ENCODE measurements around the gene NR3C1.

The NR3C1 gene

GRCh38 chr5:143235423-143235822 lies 168.1 kb downstream of the NR3C1 start:
- Mint-ChIP-seq H3K27me3 (ENCODE audit: low read depth) (no peaks in the 10 kb centered on the region), H3K4me1 (ENCODE audit: low read depth) (peaks cover 11% of the 10 kb centered on the region), H3K4me3 (no peak overlapping the region), H3K36me3 (ENCODE audit: low read depth) (peaks cover 5% of the 10 kb centered on the region), H3K27ac (no peak overlapping the region), H3K9me3 (peaks cover 9% of the 10 kb centered on the region)

GRCh38 chr5:143234162-143234842 lies 169.2 kb downstream of the NR3C1 start:
- H3K4me3 Mint-ChIP-seq: no peak overlapping the region
- H3K4me1 Mint-ChIP-seq (ENCODE audit: low read depth): peaks cover 22% of the 10 kb centered on the region
- no peak overlapping the region for H3K27ac Mint-ChIP-seq
- H3K27me3 Mint-ChIP-seq (ENCODE audit: low read depth): no peaks in the 10 kb centered on the region
- H3K36me3 Mint-ChIP-seq (ENCODE audit: low read depth): peaks cover 5% of the 10 kb centered on the region
- H3K9me3 Mint-ChIP-seq: peaks cover 9% of the 10 kb centered on the region

GRCh38 chr5:143233031-143233430 lies 170.5 kb downstream of the NR3C1 start:
- Mint-ChIP-seq H3K36me3 (ENCODE audit: low read depth) (peaks cover 5% of the 10 kb centered on the region), H3K4me3 (no peak overlapping the region), H3K27me3 (ENCODE audit: low read depth) (no peaks in the 10 kb centered on the region), H3K9me3 (peaks cover 9% of the 10 kb centered on the region), H3K27ac (no peak overlapping the region), H3K4me1 (ENCODE audit: low read depth) (peaks cover 31% of the 10 kb centered on the region)

GRCh38 chr5:143231973-143232812 lies 171.3 kb downstream of the NR3C1 start:
- H3K36me3 Mint-ChIP-seq (ENCODE audit: low read depth): peaks cover 10% of the 10 kb centered on the region
- peaks cover 3% of the 10 kb centered on the region for H3K9me3 Mint-ChIP-seq
- no peak overlapping the region for H3K4me3 Mint-ChIP-seq
- H3K4me1 Mint-ChIP-seq (ENCODE audit: low read depth): peaks cover 35% of the 10 kb centered on the region
- H3K27me3 Mint-ChIP-seq (ENCODE audit: low read depth): no peaks in the 10 kb centered on the region
- H3K27ac Mint-ChIP-seq: no peak overlapping the region

GRCh38 chr5:143231416-143231815 lies 172.1 kb downstream of the NR3C1 start:
- Mint-ChIP-seq H3K4me3 (no peak overlapping the region), H3K36me3 (ENCODE audit: low read depth) (peaks cover 7% of the 10 kb centered on the region), H3K4me1 (ENCODE audit: low read depth) (peaks cover 35% of the 10 kb centered on the region)

GRCh38 chr5:143230676-143230996 lies 172.8 kb downstream of the NR3C1 start:
- H3K36me3 Mint-ChIP-seq (ENCODE audit: low read depth): peaks cover 10% of the 10 kb centered on the region
- H3K4me1 Mint-ChIP-seq (ENCODE audit: low read depth): peaks cover 35% of the 10 kb centered on the region
- no peak overlapping the region for H3K4me3 Mint-ChIP-seq
- H3K27me3 Mint-ChIP-seq (ENCODE audit: low read depth): no peaks in the 10 kb centered on the region
- peak overlapping the region; percentile 66 for H3K27ac Mint-ChIP-seq
- peaks cover 3% of the 10 kb centered on the region for H3K9me3 Mint-ChIP-seq

More at GRCh38 chr5:143231416-143231815, 172.1 kb downstream of the NR3C1 start:
- H3K27ac Mint-ChIP-seq: no peak overlapping the region
- H3K27me3 Mint-ChIP-seq (ENCODE audit: low read depth): no peaks in the 10 kb centered on the region
- H3K9me3 Mint-ChIP-seq: peaks cover 3% of the 10 kb centered on the region

- Mint-ChIP-seq H3K27ac (peak overlapping the region; percentile 84), H3K27me3 (ENCODE audit: low read depth) (no peaks in the 10 kb centered on the region), H3K4me1 (ENCODE audit: low read depth) (peaks cover 35% of the 10 kb centered on the region), H3K9me3 (peaks cover 3% of the 10 kb centered on the region), H3K36me3 (ENCODE audit: low read depth) (peaks cover 13% of the 10 kb centered on the region), H3K4me3 (peak overlapping the region; percentile 29)
Measured at GRCh38 chr5:143229896-143230675, 173.4 kb downstream of the NR3C1 start.

GRCh38 chr5:143229426-143229895 lies 174.0 kb downstream of the NR3C1 start:
- Mint-ChIP-seq H3K4me1 (ENCODE audit: low read depth) (peaks cover 35% of the 10 kb centered on the region), H3K4me3 (peak overlapping the region; percentile 29), H3K9me3 (peaks cover 3% of the 10 kb centered on the region), H3K27ac (peak overlapping the region; percentile 84), H3K27me3 (ENCODE audit: low read depth) (no peaks in the 10 kb centered on the region), H3K36me3 (ENCODE audit: low read depth) (peaks cover 16% of the 10 kb centered on the region)

GRCh38 chr5:143228597-143229293 lies 174.7 kb downstream of the NR3C1 start:
- Mint-ChIP-seq H3K36me3 (ENCODE audit: low read depth) (peaks cover 19% of the 10 kb centered on the region), H3K4me3 (no peak overlapping the region)

More at GRCh38 chr5:143228597-143229293, 174.7 kb downstream of the NR3C1 start:
- H3K27ac Mint-ChIP-seq: peak overlapping the region; percentile 84
- H3K27me3 Mint-ChIP-seq (ENCODE audit: low read depth): no peaks in the 10 kb centered on the region
- peaks cover 40% of the 10 kb centered on the region for H3K4me1 Mint-ChIP-seq (ENCODE audit: low read depth)
- peaks cover under 1% of the 10 kb centered on the region for H3K9me3 Mint-ChIP-seq
